Measurements from ENCODE around the gene HPS1.

DNA sequence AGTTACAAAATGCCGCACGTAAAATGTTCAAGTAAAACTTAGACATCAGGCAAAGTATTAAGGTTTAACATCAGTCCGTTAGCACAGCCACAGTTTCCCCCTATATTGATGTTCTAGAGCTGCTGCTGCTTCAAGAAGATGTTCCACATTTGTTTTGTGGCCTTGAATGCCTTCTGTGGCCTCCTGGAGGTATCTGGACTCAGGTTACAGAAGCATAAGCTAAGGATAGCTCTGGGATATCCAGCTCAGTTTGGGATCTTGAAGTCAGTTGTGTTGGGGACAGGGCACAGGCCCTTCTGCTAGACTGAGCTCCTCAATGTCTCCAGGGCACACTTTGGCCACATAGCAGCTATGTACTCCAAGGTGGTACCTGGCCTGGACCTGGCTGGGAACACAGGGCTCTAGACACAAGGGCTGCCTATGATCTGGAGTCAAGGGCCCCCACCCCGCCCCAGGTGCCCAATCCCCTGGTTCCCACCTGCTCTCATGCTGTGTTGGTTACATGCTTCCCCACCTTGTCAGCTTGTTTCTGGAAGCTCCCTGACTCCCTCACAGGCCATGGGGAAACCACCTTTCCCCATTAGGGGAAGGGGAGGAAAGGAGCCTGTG lies 36.5 kb downstream of the HPS1 start:
- TF ChIP-seq GATA2 (IDR thresholded peaks at IDR 0.05; ENCODE audit: low read depth, low read length) = no peak
- no peak for TF ChIP-seq GATA3 (IDR thresholded peaks at IDR 0.05; ENCODE audit: low read depth, low read length)
